Measurements from ENCODE around the gene CDK15. TPM values are rescaled to one million over a fixed set of nuclear protein-coding genes. Genes with fewer than 3 reads are reported as not detected.

Gene CDK15
- total RNA-seq, 1 experiment from 2014 or later, result not detected

GRCh38 chr2:201857326-201857725 is 51.0 kb downstream of the CDK15 start:
- POLR2A ChIA-PET, result no interaction called here
- H3K4me1 Mint-ChIP-seq, result peaks cover 44% of the 10 kb centered on the region
- CTCF ChIA-PET, result interaction anchor here (1.1 to 1.2 kb wide), 2 partner anchors 61 to 95 kb away, joined by 3 read pairs; no protein-coding TSS in a partner anchor
- no peaks in the 10 kb centered on the region for H3K36me3 Mint-ChIP-seq
- H3K4me3 Mint-ChIP-seq, result no peak overlapping the region
- ATAC-seq (no peak), DNase-seq (ENCODE audit: low spot score) (no peak)
- no peaks in the 10 kb centered on the region for H3K9me3 Mint-ChIP-seq
- TF ChIP-seq GRHL2 (CRISPR knock-in tag; IDR thresholded peaks at IDR 0.05; ENCODE audit: insufficient replicate concordance, severe bottlenecking), result no peak
- no peak for TF ChIP-seq ZNF532 (CRISPR knock-in tag; IDR thresholded peaks at IDR 0.05; ENCODE audit: borderline replicate concordance)
- TF ChIP-seq MAX (CRISPR knock-in tag; IDR thresholded peaks at IDR 0.05), result no peak
- H3K27ac Mint-ChIP-seq, result no peak overlapping the region
- H3K27me3 Mint-ChIP-seq (ENCODE audit: low read depth), result peaks cover 7% of the 10 kb centered on the region

GRCh38 chr2:201858281-201859184 is 52.2 kb downstream of the CDK15 start:
- H3K27me3 Mint-ChIP-seq (ENCODE audit: low read depth), result peaks cover 7% of the 10 kb centered on the region
- TF ChIP-seq ETV6 (CRISPR knock-in tag; IDR thresholded peaks at IDR 0.05), result 0 out of 2 replicates have a peak, but pooled peaks have one; percentile 45
- no peak for TF ChIP-seq USF1 (CRISPR knock-in tag; IDR thresholded peaks at IDR 0.05)
- TF ChIP-seq TEAD1 (CRISPR knock-in tag; IDR thresholded peaks at IDR 0.05), result 0 out of 2 replicates have a peak, but pooled peaks have one; percentile 33
- peak; percentile 35; the same call in 1 of the 2 replicates for TF ChIP-seq MAX (CRISPR knock-in tag; IDR thresholded peaks at IDR 0.05)
- TF ChIP-seq ZNF281 (CRISPR knock-in tag; IDR thresholded peaks at IDR 0.05), result peak; percentile 49; the same call in 1 of the 2 replicates
- ChIA-PET POLR2A (interaction anchor here (0.6 to 1.4 kb wide), 2 partner anchors 78 to 313 kb away, joined by 3 to 5 read pairs; partner anchors contain the start of gene ALS2), CTCF (interaction anchor here (0.7 to 3.1 kb wide), 7 partner anchors 50 to 248 kb away, joined by 3 to 16 read pairs (median 3); no protein-coding TSS in a partner anchor)
- peak; percentile 67 for ATAC-seq
- H3K9me3 Mint-ChIP-seq, result no peaks in the 10 kb centered on the region
- peak overlapping the region; percentile 22 for H3K27ac Mint-ChIP-seq
- H3K36me3 Mint-ChIP-seq, result no peaks in the 10 kb centered on the region
- peak; percentile 58 for DNase-seq (ENCODE audit: low spot score)
- peaks cover 40% of the 10 kb centered on the region for H3K4me1 Mint-ChIP-seq
- H3K4me3 Mint-ChIP-seq, result peak overlapping the region; percentile 72

GRCh38 chr2:201859949-201860348 is 53.6 kb downstream of the CDK15 start:
- Mint-ChIP-seq H3K9me3 (no peaks in the 10 kb centered on the region), H3K4me3 (no peak overlapping the region), H3K27ac (no peak overlapping the region), H3K4me1 (peaks cover 37% of the 10 kb centered on the region), H3K27me3 (ENCODE audit: low read depth) (peaks cover 7% of the 10 kb centered on the region), H3K36me3 (no peaks in the 10 kb centered on the region)
- TF ChIP-seq E2F4 (CRISPR knock-in tag; IDR thresholded peaks at IDR 0.05; ENCODE audit: borderline replicate concordance, low read depth) (no peak), IRF1 (CRISPR knock-in tag; IDR thresholded peaks at IDR 0.05) (no peak), NR3C1 (CRISPR knock-in tag; conservative IDR thresholded peaks at IDR 0.05; ENCODE audit: low read depth) (no peak), FOXK1 (CRISPR knock-in tag; IDR thresholded peaks at IDR 0.05) (no peak)
- ATAC-seq (no peak), DNase-seq (ENCODE audit: low spot score) (no peak)
- ChIA-PET POLR2A (interaction anchor here (0.9 to 1.4 kb wide), 2 partner anchors 79 to 179 kb away, joined by 3 to 5 read pairs; partner anchors contain the start of gene ALS2), CTCF (interaction anchor here (0.7 to 3.1 kb wide), 20 partner anchors 10 to 319 kb away, joined by 3 to 16 read pairs (median 5); no protein-coding TSS in a partner anchor)

Measured in WTC11 (cell line).